Ascending aorta (tissue), 2 donors: ENCODE data around the gene SMIM23. TPM values are rescaled to one million over a fixed set of nuclear protein-coding genes. Genes with fewer than 3 reads are reported as not detected.

Source experiments
- DNase-seq, 2 donors: peaks; one replicate each; pipeline ENCODE4 v3.0.0-alpha.2; 2019; ENCODE audit warnings: low spot score in 2 of 2
- H3K27ac ChIP-seq, 2 donors: fragments of 200-600 bp; sonication (generic); one replicate each; pipeline ENCODE4 v1.5.1; 2016 to 2017; ENCODE audit warnings: mild to moderate bottlenecking in 1 of 2
- H3K27me3 ChIP-seq: fragments of 200-600 bp; sonication (generic); one replicate; pipeline ENCODE4 v1.5.1; 2017
- H3K36me3 ChIP-seq, 2 donors: fragments of 200-600 bp; sonication (generic); one replicate each; pipeline ENCODE4 v1.5.1; 2016
- H3K4me1 ChIP-seq, 2 donors: fragments of 200-600 bp; sonication (generic); one replicate each; pipeline ENCODE4 v1.5.1; 2016 to 2017; ENCODE audit warnings: mild to moderate bottlenecking in 1 of 2
- H3K4me3 ChIP-seq, 2 donors: fragments of 200-600 bp; sonication (generic); one replicate each; pipeline ENCODE4 v1.5.1; 2016 to 2017; ENCODE audit warnings: mild to moderate bottlenecking in 1 of 2
- H3K9me3 ChIP-seq, 2 donors: fragments of 200-600 bp; sonication (generic); one replicate each; pipeline ENCODE4 v1.5.1; 2016
- intact Hi-C: fragments of 100-400 bp; cut with DNase I; formaldehyde crosslinking; loops from one replicate; pipeline ENCODE4 v1.15.1; 2023
- total RNA-seq: library from RNA; depleted of rRNA; stranded (reverse); fragments of >200 nt; gene quantifications from one replicate; pipeline ENCODE4 v1.1.0, GENCODE V29; 2016
- TF ChIP-seq, protein P1 (sequence below), 3 experiments: fragments of 200-600 bp in 2 of 3; fragments of 450-650 bp in 1 of 3; sonication (generic) in 2 of 3; IDR thresholded peaks; one replicate each; pipeline ENCODE4 v1.5.1; 2016 to 2019; ENCODE audit warnings: antibody characterized with exemption in 3 of 3, mild to moderate bottlenecking in 1 of 3, moderate library complexity in 1 of 3

The SMIM23 gene
- total RNA-seq, 1 donor from 2014 or later, result not detected

DNA sequence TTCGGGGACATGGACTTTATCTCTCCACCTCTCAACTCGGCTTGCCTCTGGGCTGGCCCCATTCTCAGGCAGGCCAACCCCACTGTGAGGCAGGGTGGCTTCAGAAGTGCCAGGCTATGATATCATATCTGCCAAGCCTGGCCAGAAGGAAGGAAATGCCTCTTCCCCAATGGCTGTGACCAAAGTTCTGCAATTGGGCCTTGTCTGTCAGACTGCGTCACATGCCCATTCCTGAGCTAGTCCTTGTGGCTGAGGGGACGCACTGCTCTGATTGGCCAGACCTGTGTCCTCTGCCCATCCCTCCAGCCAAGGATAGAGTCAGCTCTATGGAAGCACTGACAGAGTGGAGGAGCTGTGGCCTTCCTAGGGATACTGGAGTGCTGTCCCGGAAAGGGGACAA, 11.9 kb downstream of the SMIM23 start:
- H3K36me3 ChIP-seq, result no peaks in the 10 kb centered on the region
- TF ChIP-seq, protein P1, sequence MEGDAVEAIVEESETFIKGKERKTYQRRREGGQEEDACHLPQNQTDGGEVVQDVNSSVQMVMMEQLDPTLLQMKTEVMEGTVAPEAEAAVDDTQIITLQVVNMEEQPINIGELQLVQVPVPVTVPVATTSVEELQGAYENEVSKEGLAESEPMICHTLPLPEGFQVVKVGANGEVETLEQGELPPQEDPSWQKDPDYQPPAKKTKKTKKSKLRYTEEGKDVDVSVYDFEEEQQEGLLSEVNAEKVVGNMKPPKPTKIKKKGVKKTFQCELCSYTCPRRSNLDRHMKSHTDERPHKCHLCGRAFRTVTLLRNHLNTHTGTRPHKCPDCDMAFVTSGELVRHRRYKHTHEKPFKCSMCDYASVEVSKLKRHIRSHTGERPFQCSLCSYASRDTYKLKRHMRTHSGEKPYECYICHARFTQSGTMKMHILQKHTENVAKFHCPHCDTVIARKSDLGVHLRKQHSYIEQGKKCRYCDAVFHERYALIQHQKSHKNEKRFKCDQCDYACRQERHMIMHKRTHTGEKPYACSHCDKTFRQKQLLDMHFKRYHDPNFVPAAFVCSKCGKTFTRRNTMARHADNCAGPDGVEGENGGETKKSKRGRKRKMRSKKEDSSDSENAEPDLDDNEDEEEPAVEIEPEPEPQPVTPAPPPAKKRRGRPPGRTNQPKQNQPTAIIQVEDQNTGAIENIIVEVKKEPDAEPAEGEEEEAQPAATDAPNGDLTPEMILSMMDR (IDR thresholded peaks at IDR 0.05), result no peak
- no peaks in the 10 kb centered on the region for H3K27me3 ChIP-seq
- no peaks in the 10 kb centered on the region for H3K4me1 ChIP-seq
- H3K27ac ChIP-seq, result no peak overlapping the region
- DNase-seq, result no peak
- intact Hi-C loops, result no loop called here
- H3K4me3 ChIP-seq, result no peak overlapping the region
- H3K9me3 ChIP-seq, result no peaks in the 10 kb centered on the region

DNA sequence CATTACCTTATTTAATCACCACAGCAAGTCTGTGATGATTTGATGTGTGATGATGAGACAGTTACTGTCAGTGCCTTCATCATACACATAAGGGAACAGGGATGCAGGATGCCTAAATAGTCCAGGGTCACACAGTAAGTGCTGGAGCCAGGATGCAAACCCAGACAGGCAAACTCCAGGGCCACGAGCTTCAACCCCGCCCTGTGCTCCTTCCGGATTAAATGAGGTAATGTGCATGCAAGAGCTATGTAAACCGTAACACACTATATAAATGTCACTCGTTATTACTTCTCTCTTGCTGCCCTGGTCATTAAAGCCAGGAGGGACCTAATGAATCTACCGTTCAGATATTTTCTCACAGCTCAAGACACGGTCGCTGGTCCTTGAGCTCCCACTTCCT, 12.8 kb downstream of the SMIM23 start:
- TF ChIP-seq, protein P1 (IDR thresholded peaks at IDR 0.05), result no peak
- no peaks in the 10 kb centered on the region for H3K4me1 ChIP-seq
- H3K27me3 ChIP-seq, result no peaks in the 10 kb centered on the region
- intact Hi-C loops, result no loop called here
- no peaks in the 10 kb centered on the region for H3K36me3 ChIP-seq
- H3K9me3 ChIP-seq, result no peaks in the 10 kb centered on the region
- DNase-seq, result no peak
- no peak overlapping the region for H3K27ac ChIP-seq
- no peak overlapping the region for H3K4me3 ChIP-seq

DNA sequence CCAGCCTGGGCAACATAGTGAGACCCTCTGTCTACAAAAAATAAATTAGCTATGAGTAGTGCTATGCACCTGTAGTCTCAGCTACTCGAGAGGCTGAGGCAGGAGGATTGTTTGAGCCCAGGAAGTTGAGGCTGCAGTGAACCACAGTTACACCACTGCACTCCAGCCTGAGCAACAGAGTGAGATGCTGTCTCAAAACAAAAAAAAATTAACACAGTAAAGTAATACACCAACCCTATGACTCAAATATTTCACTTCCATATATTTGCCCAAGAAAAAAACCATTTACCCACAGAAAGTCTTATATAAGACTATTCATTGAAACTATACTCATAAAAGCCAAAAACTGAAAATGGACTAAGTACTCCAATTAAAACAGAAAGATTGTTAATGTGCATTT, 16.2 kb downstream of the SMIM23 start:
- intact Hi-C loops, result no loop called here
- TF ChIP-seq, protein P1 (IDR thresholded peaks at IDR 0.05), result no peak
- Histone ChIP-seq H3K27ac (no peak overlapping the region), H3K27me3 (no peaks in the 10 kb centered on the region), H3K4me3 (no peak overlapping the region), H3K36me3 (no peaks in the 10 kb centered on the region), H3K9me3 (no peaks in the 10 kb centered on the region), H3K4me1 (no peaks in the 10 kb centered on the region)
- DNase-seq, result no peak

DNA sequence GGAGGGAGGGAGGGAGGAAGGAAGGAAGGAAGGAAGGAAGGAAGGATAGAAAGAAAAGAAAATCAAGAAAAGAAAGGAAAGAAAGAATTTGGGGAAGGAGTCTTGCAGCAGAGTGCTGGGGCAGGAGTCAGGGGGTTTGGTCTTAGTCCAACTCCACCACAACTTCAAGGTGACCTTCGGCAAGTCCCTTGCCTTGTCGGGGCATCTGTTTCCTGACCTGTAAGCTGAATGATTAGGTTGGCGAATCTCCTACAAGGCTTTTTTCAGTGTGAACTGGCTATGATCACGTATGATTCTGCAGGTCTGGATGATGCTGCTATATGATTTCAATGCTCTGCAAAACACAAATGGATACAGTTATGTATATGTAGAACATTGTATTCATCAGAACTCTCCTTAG, 20.1 kb downstream of the SMIM23 start:
- H3K27ac ChIP-seq, result no peak overlapping the region
- TF ChIP-seq, protein P1 (IDR thresholded peaks at IDR 0.05), result no peak
- no peaks in the 10 kb centered on the region for H3K4me1 ChIP-seq
- intact Hi-C loops, result no loop called here
- H3K9me3 ChIP-seq, result peaks cover 0 to 2% of the 10 kb centered on the region in 2 donors
- no peaks in the 10 kb centered on the region for H3K36me3 ChIP-seq
- no peak overlapping the region for H3K4me3 ChIP-seq
- DNase-seq, result no peak
- H3K27me3 ChIP-seq, result no peaks in the 10 kb centered on the region

DNA sequence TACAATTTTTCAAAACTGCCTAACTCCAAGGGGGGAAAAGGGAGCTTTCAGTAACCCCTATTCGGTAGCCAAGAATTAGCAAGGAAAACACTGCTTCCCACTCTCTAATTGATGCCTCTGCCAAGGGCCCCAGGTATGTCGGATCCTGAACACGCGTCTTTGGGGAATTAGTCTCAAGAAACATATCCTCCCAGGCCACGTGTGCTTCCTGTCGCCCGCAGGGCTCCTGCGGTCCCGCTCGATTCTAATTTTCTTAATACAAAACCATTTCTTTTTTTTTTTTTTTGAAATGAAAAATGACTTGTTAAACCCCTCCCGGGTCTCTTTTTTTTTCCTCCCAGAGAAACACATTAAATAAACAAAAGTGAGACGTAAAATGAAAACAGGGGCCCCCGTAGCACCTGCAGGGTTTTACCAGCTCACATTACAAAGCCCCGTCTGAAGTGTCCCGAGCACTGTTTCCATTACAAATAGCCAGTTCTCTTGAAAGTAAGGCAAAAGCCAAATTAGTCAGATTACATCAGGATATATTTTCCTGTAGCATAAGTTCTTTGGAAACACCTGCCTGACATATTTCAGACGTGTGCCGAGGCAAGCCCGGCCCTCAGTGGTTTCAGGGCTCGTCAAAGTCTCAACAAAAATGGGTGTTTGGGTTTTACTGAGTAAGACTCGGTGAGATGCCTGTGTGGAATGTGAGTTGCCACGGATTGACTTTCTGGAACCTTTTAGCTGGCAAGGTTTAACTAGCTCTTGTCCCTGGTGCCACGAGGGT, 21.5 kb downstream of the SMIM23 start:
- Histone ChIP-seq H3K36me3 (no peaks in the 10 kb centered on the region), H3K27me3 (no peaks in the 10 kb centered on the region), H3K4me1 (no peaks in the 10 kb centered on the region), H3K4me3 (no peak overlapping the region), H3K9me3 (peaks cover 0 to 12% of the 10 kb centered on the region in 2 donors), H3K27ac (no peak overlapping the region)
- intact Hi-C loops, result no loop called here
- DNase-seq, result no peak
- TF ChIP-seq, protein P1 (IDR thresholded peaks at IDR 0.05), result no peak
